IPS-NIHi7 (cell line): Measurements from ENCODE around the gene ZNF622.
"Not testable (repeated sequence)": the region's sequence is repeated elsewhere in the genome, so short reads cannot be mapped to it uniquely, and the experiment has no call there.

ENCODE experiments used
- DNase-seq: peaks from one replicate; pipeline ENCODE4 v3.0.0; 2012; ENCODE audit warnings: mixed read lengths; ENCODE audit errors: extremely low spot score

ZNF622 gene

GRCh38 chr5:16480821-16481538 is 15.4 kb upstream of the ZNF622 start:
- no peak for DNase-seq

- no peak for DNase-seq
Observed at GRCh38 chr5:16480144-16480543, 14.5 kb upstream of the ZNF622 start.

- DNase-seq, result no peak
Observed at GRCh38 chr5:16477541-16477940, 11.9 kb upstream of the ZNF622 start.

GRCh38 chr5:16476417-16476816 is 10.8 kb upstream of the ZNF622 start:
- DNase-seq, result not testable (repeated sequence)

GRCh38 chr5:16471387-16471786 is 5.8 kb upstream of the ZNF622 start:
- no peak for DNase-seq

GRCh38 chr5:16467363-16468219 is 2.0 kb upstream of the ZNF622 start:
- DNase-seq, result no peak

GRCh38 chr5:16464664-16465543 is 696 bp downstream of the ZNF622 start:
- DNase-seq, result peak; percentile 26

- DNase-seq, result no peak
Observed at GRCh38 chr5:16464231-16464630, 1.4 kb downstream of the ZNF622 start.

- no peak for DNase-seq
Observed at GRCh38 chr5:16461782-16462181, 3.8 kb downstream of the ZNF622 start.

GRCh38 chr5:16461026-16461425 is 4.6 kb downstream of the ZNF622 start:
- DNase-seq, result no peak

- DNase-seq, result no peak
Observed at GRCh38 chr5:16459451-16459850, 6.1 kb downstream of the ZNF622 start.

- DNase-seq, result no peak
Observed at GRCh38 chr5:16457853-16458252, 7.7 kb downstream of the ZNF622 start.

GRCh38 chr5:16457451-16457850 is 8.1 kb downstream of the ZNF622 start:
- DNase-seq, result no peak

- peak; percentile 58 for DNase-seq
Observed at GRCh38 chr5:16456103-16456832, 9.3 kb downstream of the ZNF622 start.

GRCh38 chr5:16455668-16456067 is 9.9 kb downstream of the ZNF622 start:
- no peak for DNase-seq

- DNase-seq, result peak; percentile 25
Observed at GRCh38 chr5:16454686-16455085, 10.9 kb downstream of the ZNF622 start.

GRCh38 chr5:16453609-16454008 is 12.0 kb downstream of the ZNF622 start:
- DNase-seq, result no peak

- no peak for DNase-seq
Observed at GRCh38 chr5:16450163-16450562, 15.4 kb downstream of the ZNF622 start.

- no peak for DNase-seq
Observed at GRCh38 chr5:16446993-16447392, 18.6 kb downstream of the ZNF622 start.

GRCh38 chr5:16437977-16438376 is 27.6 kb downstream of the ZNF622 start:
- no peak for DNase-seq

GRCh38 chr5:16436065-16436682 is 29.4 kb downstream of the ZNF622 start:
- DNase-seq, result not testable (repeated sequence)
